ENCODE results near the gene LGI1. TPM values are rescaled to one million over a fixed set of nuclear protein-coding genes. Genes with fewer than 3 reads are reported as not detected.

LGI1 gene
- total and polyA plus RNA-seq, 2 of the 8 experiments (the other 6 are each of a cell fraction or from before 2014, with no cell fraction given) = 0.15 TPM; not detected in 1

DNA sequence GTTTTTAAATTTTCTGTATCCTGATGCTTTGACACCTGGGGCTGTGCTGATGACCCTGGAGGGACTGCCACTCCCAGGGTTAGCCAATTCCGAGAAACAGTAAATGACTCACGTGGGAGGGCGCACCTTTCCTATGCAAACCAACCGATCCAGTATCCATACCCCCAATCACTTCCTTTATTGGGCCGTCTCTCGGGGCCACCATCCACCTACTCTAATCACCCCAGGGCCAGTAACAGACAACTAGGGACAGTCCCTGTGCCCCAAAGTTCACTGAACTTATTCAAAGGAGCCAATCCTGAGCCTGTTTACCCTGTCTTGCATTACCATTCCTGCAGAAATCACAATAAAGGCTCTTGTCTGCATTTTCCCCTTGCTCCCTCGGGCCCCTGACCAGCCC is 6.6 kb upstream of the LGI1 start:
- H3K9me3 ChIP-seq (ENCODE audit: insufficient read depth in 2 of 2, low read depth in 1 of 2, low read length in 1 of 2) = no peaks in the 10 kb centered on the region
- no peak overlapping the region for H3K14ac ChIP-seq (ENCODE audit: insufficient read length)
- H3K23ac ChIP-seq (ENCODE audit: insufficient read length) = no peak overlapping the region
- no peaks in the 10 kb centered on the region for H3K79me2 ChIP-seq (ENCODE audit: control insufficient read depth in 1 of 2, insufficient read depth in 2 of 2, low read length in 2 of 2)
- POLR2A ChIA-PET (ENCODE audit: partially characterized antibody) = no interaction called here
- peak overlapping the region; percentile 70; the same call in 1 of the 2 replicates for H2AFZ ChIP-seq (ENCODE audit: low read length)
- peak overlapping the region in 2 of 4 experiments; percentile 1 to 7; a peak in 2 of 8 replicates for H3K4me3 ChIP-seq (ENCODE audit: extremely low read depth in 1 of 4, insufficient read depth in 2 of 4, low read depth in 3 of 4, low read length in 4 of 4)
- H2AK5ac ChIP-seq (ENCODE audit: low read depth, low read length) = no peak overlapping the region
- no peak overlapping the region for H2BK120ac ChIP-seq (replicated peaks; ENCODE audit: low read depth, low read length)
- H3K4me1 ChIP-seq (replicated peaks in 1 of 4; ENCODE audit: control insufficient read depth in 3 of 4, insufficient read depth in 4 of 4, low read length in 3 of 4) = peaks cover 9 to 30% (median 23%) of the 10 kb centered on the region in 4 experiments
- H2BK12ac ChIP-seq (ENCODE audit: low read depth, low read length) = no peak overlapping the region
- no peaks in the 10 kb centered on the region for H3K79me1 ChIP-seq (ENCODE audit: low read depth, low read length)
- no peak overlapping the region for H2BK20ac ChIP-seq (ENCODE audit: low read length)
- DNase-seq (ENCODE audit: low read depth in 1 of 2, low spot score in 2 of 2) (no peak), FAIRE-seq (no peak)
- H3K4ac ChIP-seq (replicated peaks; ENCODE audit: insufficient read length, low read depth, low read length) = no peak overlapping the region
- peak overlapping the region; percentile 15 for H4K5ac ChIP-seq (ENCODE audit: insufficient read length, low read depth, low read length)
- H4K91ac ChIP-seq (replicated peaks; ENCODE audit: insufficient read length, low read length) = peak overlapping the region; percentile 46
- H3K56ac ChIP-seq (replicated peaks; ENCODE audit: insufficient read length, low read depth, low read length) = no peak overlapping the region
- no peak for TF ChIP-seq JUND (IDR thresholded peaks at IDR 0.05; ENCODE audit: low read length)
- TF ChIP-seq CHD2 (IDR thresholded peaks at IDR 0.05; ENCODE audit: low read length) = no peak
- TF ChIP-seq TBP (IDR thresholded peaks at IDR 0.05; ENCODE audit: low read depth, low read length) = no peak
- no peak for TF ChIP-seq SUZ12 (IDR thresholded peaks at IDR 0.05; ENCODE audit: low read length)
- no peak for TF ChIP-seq KDM4A (IDR thresholded peaks at IDR 0.05; ENCODE audit: low read depth, low read length, severe bottlenecking)
- no peak for TF ChIP-seq RNF2 (IDR thresholded peaks at IDR 0.05; ENCODE audit: borderline replicate concordance, low read depth, low read length, missing control alignments, poor library complexity, severe bottlenecking)
- no peak for TF ChIP-seq RBBP5 (IDR thresholded peaks at IDR 0.05; ENCODE audit: borderline replicate concordance, low read depth, low read length)
- TF ChIP-seq SIX5 (IDR thresholded peaks at IDR 0.05; ENCODE audit: low read depth, low read length) = no peak
- 0 out of 7 replicates have a peak, but pooled peaks cover 0 to under 1% (median 0%) of the 10 kb centered on the region in 4 experiments for H3K27me3 ChIP-seq (replicated peaks in 1 of 4; ENCODE audit: control insufficient read depth in 3 of 4, extremely low read depth in 1 of 4, insufficient read depth in 3 of 4, low read length in 3 of 4)
- peak overlapping the region; percentile 47; the same call in 1 of the 2 replicates for H2BK15ac ChIP-seq (ENCODE audit: low read length)
- peak overlapping the region; percentile 41 to 65 for H3K4me2 ChIP-seq (ENCODE audit: insufficient read depth in 1 of 2, low read depth in 2 of 2, low read length in 2 of 2)
- no peaks in the 10 kb centered on the region for H4K20me1 ChIP-seq (replicated peaks in 1 of 2; ENCODE audit: control insufficient read depth in 1 of 2, insufficient read depth in 2 of 2, low read length in 2 of 2)
- H4K8ac ChIP-seq (ENCODE audit: extremely low read depth, insufficient read depth, low read length) = no peak overlapping the region
- no peak overlapping the region for H2BK5ac ChIP-seq (ENCODE audit: low read depth, low read length)
- no peak overlapping the region for H3K27ac ChIP-seq (ENCODE audit: low read depth, low read length)
- CTCF ChIA-PET (ENCODE audit: partially characterized antibody) = interaction anchor here (1.3 to 11.2 kb wide), 4 partner anchors 30 to 107 kb away, joined by 3 to 91 read pairs (median 40); no protein-coding TSS in a partner anchor
- WGBS, 2 experiments (ENCODE audit: extremely low coverage in 1 of 2, insufficient coverage in 1 of 2, insufficient read length in 1 of 2, insufficient replicate concordance in 2 of 2, low coverage in 1 of 2, low lambda C conversion rate in 2 of 2, missing lambda C conversion rate in 1 of 2) = 38% methylated on average over 7 of the region's 7 CpGs; no CpG with 5 or more reads in 1 of the 2 experiments
- no peaks in the 10 kb centered on the region for H3K36me3 ChIP-seq (ENCODE audit: control insufficient read depth in 2 of 4, insufficient read depth in 4 of 4, low read length in 3 of 4)
- H3K9ac ChIP-seq (replicated peaks in 1 of 4; ENCODE audit: extremely low read depth in 1 of 4, low read depth in 3 of 4, low read length in 3 of 4) = no peak overlapping the region
- peak overlapping the region; percentile 41; the same call in 1 of the 2 replicates for H3K18ac ChIP-seq (ENCODE audit: extremely low read depth, low read length)
- H3K23me2 ChIP-seq (ENCODE audit: low read depth, low read length) = peaks cover 2% of the 10 kb centered on the region; the same call in 1 of the 2 replicates
